BJ (cell line): Measurements from ENCODE around the gene CCDC93. TPM values are rescaled to one million over a fixed set of nuclear protein-coding genes. Genes with fewer than 3 reads are reported as not detected.

Source experiments
- CTCF ChIA-PET: fragments of 350-600 bp; formaldehyde crosslinking; extraction: SDS; loops from one replicate; lab custom pipeline; 2021; ENCODE audit warnings: antibody characterized with exemption, inconsistent platforms; lab: Yijun Ruan, JAX
- POLR2A ChIA-PET: fragments of 300-600 bp; sonication (Branson Sonifier 250); formaldehyde crosslinking; extraction: SDS; loops from one replicate; lab custom pipeline; 2021; ENCODE audit warnings: antibody characterized with exemption; lab: Charles Lee
- DNase-seq: peaks from one replicate; pipeline ENCODE4 v3.0.0-alpha.2; 2011; ENCODE audit warnings: low read depth
- H3K27me3 ChIP-seq: 2 replicates; pipeline ENCODE4 v1.6.0; 2011; ENCODE audit warnings: low read length; ENCODE audit not compliant: control insufficient read depth, insufficient read depth
- H3K36me3 ChIP-seq: 2 replicates; pipeline ENCODE4 v1.5.1; 2011; ENCODE audit warnings: low read length; ENCODE audit not compliant: control insufficient read depth, insufficient read depth
- H3K4me3 ChIP-seq: 2 replicates; pipeline ENCODE4 v1.5.1; 2011; ENCODE audit warnings: low read depth, mild to moderate bottlenecking, control low read depth, low read length
- CTCF ChIP-seq: IDR thresholded peaks from 2 replicates; pipeline ENCODE4 v1.5.1; 2011; ENCODE audit warnings: low read depth, mild to moderate bottlenecking, control low read depth, inconsistent platforms, low read length, moderate library complexity; ENCODE audit not compliant: insufficient read depth
- polyA plus RNA-seq: library from polyadenylated mRNA; depleted of rRNA; stranded (reverse); fragments of >200 nt; gene quantifications from 2 replicates; pipeline ENCODE4 v1.2.3, GENCODE V29; 2011

The CCDC93 gene
- polyA plus RNA-seq, 1 experiment = 12.8 TPM

- Histone ChIP-seq H3K36me3 (no peaks in the 10 kb centered on the region), H3K27me3 (peaks cover 2% of the 10 kb centered on the region; the same call in 1 of the 2 replicates), H3K4me3 (no peak overlapping the region)
- ChIA-PET CTCF (interaction anchor here (0.7 to 8.4 kb wide), 28 partner anchors 8 to 809 kb away, joined by 3 to 95 read pairs (median 4); no protein-coding TSS in a partner anchor), POLR2A (no interaction called here)
- TF ChIP-seq CTCF = peak; percentile 59
- DNase-seq = no peak
These were observed 32.9 kb upstream of the CCDC93 start for GRCh38 chr2:118046634-118047210.

- Histone ChIP-seq H3K27me3 (peaks cover 8% of the 10 kb centered on the region), H3K4me3 (no peak overlapping the region), H3K36me3 (no peaks in the 10 kb centered on the region)
- no peak for DNase-seq
- ChIA-PET POLR2A (no interaction called here), CTCF (interaction anchor here (0.6 to 8.4 kb wide), 4 partner anchors 13 to 157 kb away, joined by 3 to 95 read pairs (median 6); no protein-coding TSS in a partner anchor)
- no peak for TF ChIP-seq CTCF
These were observed 31.4 kb upstream of the CCDC93 start for GRCh38 chr2:118045286-118045685.

DNA sequence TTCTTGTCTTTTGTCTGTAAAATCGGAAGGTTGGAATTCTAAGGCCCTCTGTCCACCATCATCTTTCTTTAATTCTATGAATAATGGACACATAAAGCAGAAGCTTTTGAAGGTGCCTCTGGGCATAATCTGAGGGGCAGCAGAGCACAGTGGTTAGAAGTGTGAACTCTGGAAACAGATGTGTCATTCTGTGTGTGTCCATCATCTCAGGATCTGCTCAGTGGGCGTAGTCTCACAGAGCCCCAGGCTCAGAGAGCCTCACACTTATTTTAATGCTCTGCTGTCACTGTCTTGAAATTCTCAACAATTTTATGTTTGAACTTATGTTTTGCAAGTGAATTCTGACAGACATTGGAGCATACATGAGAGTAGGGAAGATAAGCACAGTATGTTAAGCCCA lies 31.0 kb upstream of the CCDC93 start:
- Histone ChIP-seq H3K36me3 (no peaks in the 10 kb centered on the region), H3K27me3 (peaks cover 8% of the 10 kb centered on the region), H3K4me3 (no peak overlapping the region)
- ChIA-PET CTCF (interaction anchor here (1.0 to 8.4 kb wide), 2 partner anchors 12 to 17 kb away, joined by 3 to 95 read pairs; no protein-coding TSS in a partner anchor), POLR2A (no interaction called here)
- no peak for TF ChIP-seq CTCF
- DNase-seq = no peak

GRCh38 chr2:118044103-118044716 lies 30.3 kb upstream of the CCDC93 start:
- CTCF ChIA-PET = interaction anchor here (1.0 to 8.4 kb wide), 2 partner anchors 12 to 18 kb away, joined by 3 to 95 read pairs; no protein-coding TSS in a partner anchor
- no peak for TF ChIP-seq CTCF
- Histone ChIP-seq H3K36me3 (no peaks in the 10 kb centered on the region), H3K4me3 (no peak overlapping the region), H3K27me3 (peaks cover 8% of the 10 kb centered on the region)
- POLR2A ChIA-PET = no interaction called here
- DNase-seq = no peak

- no peak for DNase-seq
- ChIA-PET CTCF (interaction anchor here (1.0 to 2.5 kb wide), 2 partner anchors 8 to 226 kb away, joined by 3 to 13 read pairs; partner anchors contain the start of gene DDX18), POLR2A (no interaction called here)
- Histone ChIP-seq H3K36me3 (no peaks in the 10 kb centered on the region), H3K4me3 (no peak overlapping the region), H3K27me3 (peaks cover 11% of the 10 kb centered on the region)
- no peak for TF ChIP-seq CTCF
These were observed 27.0 kb upstream of the CCDC93 start for GRCh38 chr2:118040891-118041290.
